NCI-H226 (cell line): ENCODE data around the gene FAM110A.
A peak's percentile ranks its signal among the peaks of the same experiment; 100 is the strongest.
"Not testable (repeated sequence)": the region's sequence is repeated elsewhere in the genome, so short reads cannot be mapped to it uniquely, and the experiment has no call there.

Experiments
- DNase-seq: peaks from one replicate; pipeline ENCODE4 v3.0.0-alpha.2; 2015

The FAM110A gene

GRCh38 chr20:845226-845868 is 11.8 kb downstream of the FAM110A start:
- DNase-seq = no peak

GRCh38 chr20:845941-846893 is 12.7 kb downstream of the FAM110A start:
- DNase-seq = no peak

GRCh38 chr20:846894-847278 is 13.4 kb downstream of the FAM110A start:
- DNase-seq = no peak

- DNase-seq = no peak
Observed at GRCh38 chr20:848193-848592, 14.7 kb downstream of the FAM110A start.

- not testable (repeated sequence) for DNase-seq
Observed at GRCh38 chr20:848731-849130, 15.2 kb downstream of the FAM110A start.

GRCh38 chr20:853406-853996 is 20.0 kb downstream of the FAM110A start:
- DNase-seq = no peak

GRCh38 chr20:854601-855000 is 21.1 kb downstream of the FAM110A start:
- no peak for DNase-seq

GRCh38 chr20:855466-856360 is 22.2 kb downstream of the FAM110A start:
- no peak for DNase-seq

GRCh38 chr20:856361-856775 is 22.9 kb downstream of the FAM110A start:
- DNase-seq = peak; percentile 87

- no peak for DNase-seq
Observed at GRCh38 chr20:858011-858410, 24.5 kb downstream of the FAM110A start.

- DNase-seq = no peak
Observed at GRCh38 chr20:859751-860231, 26.3 kb downstream of the FAM110A start.

- no peak for DNase-seq
Observed at GRCh38 chr20:860891-861290, 27.4 kb downstream of the FAM110A start.

GRCh38 chr20:865440-865839 is 31.9 kb downstream of the FAM110A start:
- DNase-seq = no peak

- DNase-seq = no peak
Observed at GRCh38 chr20:868279-868678, 34.8 kb downstream of the FAM110A start.

- DNase-seq = no peak
Observed at GRCh38 chr20:869606-870005, 36.1 kb downstream of the FAM110A start.

GRCh38 chr20:870758-871157 is 37.2 kb downstream of the FAM110A start:
- DNase-seq = no peak

GRCh38 chr20:871436-871835 is 37.9 kb downstream of the FAM110A start:
- DNase-seq = no peak

- no peak for DNase-seq
Observed at GRCh38 chr20:871948-872347, 38.4 kb downstream of the FAM110A start.

GRCh38 chr20:872855-873520 is 39.5 kb downstream of the FAM110A start:
- DNase-seq = no peak

GRCh38 chr20:873875-874607 is 40.5 kb downstream of the FAM110A start:
- no peak for DNase-seq

GRCh38 chr20:875115-875514 is 41.6 kb downstream of the FAM110A start:
- no peak for DNase-seq
